Loucy (cell line): ENCODE measurements around the gene CCDC71L.

Experiments
- EZH2phosphoT487 ChIP-seq: fragments of 200-600 bp; IDR thresholded peaks from 2 replicates; pipeline ENCODE4 v1.6.1; 2018; ENCODE audit warnings: antibody characterized with exemption, mild to moderate bottlenecking, moderate library complexity, borderline replicate concordance
- TF ChIP-seq, protein P1 (sequence below): fragments of 200-600 bp; sonication (generic); conservative IDR thresholded peaks from 2 replicates; pipeline ENCODE4 v1.5.1; 2014; ENCODE audit warnings: mild to moderate bottlenecking, antibody characterized with exemption, low read length

DNA sequence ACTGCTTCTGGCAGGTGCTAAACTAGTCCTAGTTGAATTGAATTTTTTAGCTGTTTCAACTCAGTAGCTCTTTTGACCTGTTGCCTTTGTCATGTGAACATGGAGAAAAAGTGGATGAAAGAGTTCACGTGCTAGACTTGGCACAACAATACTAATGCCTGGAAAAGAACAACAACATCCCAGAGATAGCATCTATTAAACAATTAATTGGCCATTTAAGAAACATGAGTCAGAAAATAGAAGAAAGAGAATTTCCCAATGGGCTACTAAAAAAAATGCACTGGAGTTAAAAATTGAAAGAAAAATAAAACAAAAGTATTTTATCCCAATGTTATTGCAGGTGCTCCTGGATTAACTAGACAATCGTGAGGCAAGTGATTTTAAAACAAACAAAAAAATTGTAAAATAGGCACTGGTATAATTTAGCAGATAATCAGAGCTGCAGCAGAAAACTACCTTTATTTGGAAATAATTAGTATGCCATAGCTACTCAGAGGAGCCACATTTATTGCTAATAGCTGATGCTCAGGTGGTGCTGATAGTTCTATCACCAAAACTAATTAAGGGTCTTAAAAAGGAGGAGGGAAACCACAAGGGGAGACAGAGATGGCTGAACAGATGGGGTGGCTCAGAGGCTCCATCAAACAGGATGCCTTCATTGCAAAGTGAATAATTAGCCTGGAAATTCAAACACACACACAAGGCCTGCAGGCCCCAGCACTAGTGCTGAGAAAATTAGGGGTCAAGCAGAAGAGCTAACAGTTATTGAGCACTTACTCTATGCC is 17.6 kb downstream of the CCDC71L start:
- TF ChIP-seq, protein P1, sequence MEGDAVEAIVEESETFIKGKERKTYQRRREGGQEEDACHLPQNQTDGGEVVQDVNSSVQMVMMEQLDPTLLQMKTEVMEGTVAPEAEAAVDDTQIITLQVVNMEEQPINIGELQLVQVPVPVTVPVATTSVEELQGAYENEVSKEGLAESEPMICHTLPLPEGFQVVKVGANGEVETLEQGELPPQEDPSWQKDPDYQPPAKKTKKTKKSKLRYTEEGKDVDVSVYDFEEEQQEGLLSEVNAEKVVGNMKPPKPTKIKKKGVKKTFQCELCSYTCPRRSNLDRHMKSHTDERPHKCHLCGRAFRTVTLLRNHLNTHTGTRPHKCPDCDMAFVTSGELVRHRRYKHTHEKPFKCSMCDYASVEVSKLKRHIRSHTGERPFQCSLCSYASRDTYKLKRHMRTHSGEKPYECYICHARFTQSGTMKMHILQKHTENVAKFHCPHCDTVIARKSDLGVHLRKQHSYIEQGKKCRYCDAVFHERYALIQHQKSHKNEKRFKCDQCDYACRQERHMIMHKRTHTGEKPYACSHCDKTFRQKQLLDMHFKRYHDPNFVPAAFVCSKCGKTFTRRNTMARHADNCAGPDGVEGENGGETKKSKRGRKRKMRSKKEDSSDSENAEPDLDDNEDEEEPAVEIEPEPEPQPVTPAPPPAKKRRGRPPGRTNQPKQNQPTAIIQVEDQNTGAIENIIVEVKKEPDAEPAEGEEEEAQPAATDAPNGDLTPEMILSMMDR = no peak
- no peak for TF ChIP-seq EZH2phosphoT487
